ENCODE data around the gene NHLRC2.

DNA sequence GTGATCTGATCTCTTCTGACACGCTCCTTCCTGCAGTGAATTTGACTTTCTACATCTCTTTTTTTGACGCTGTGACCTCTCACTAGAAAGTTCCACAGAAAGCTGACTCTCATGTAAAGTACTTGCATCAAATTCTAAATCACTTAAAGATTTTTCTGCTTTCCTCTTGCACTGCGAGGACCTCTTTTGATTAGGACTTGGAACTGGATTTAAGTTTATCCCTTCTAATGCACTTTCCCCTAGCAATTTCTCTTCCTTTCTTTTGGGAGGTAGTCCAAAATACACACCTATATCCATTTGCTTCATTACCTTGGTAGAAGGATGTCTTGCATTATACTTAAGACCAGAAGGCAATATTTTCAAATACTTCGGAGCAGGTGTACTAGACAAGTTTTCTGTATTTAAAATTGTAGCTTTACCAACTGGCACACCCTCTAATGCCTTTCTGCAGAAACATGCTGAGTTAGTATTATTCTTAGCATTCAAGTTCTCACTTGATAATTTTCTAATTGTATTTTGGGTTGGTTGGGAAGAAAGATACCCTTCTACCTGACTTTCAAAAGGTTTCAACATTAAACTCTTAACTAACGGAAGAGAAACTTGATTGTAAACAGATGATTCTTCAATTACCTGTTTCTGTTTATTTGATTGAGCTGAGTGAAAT lies 5.2 kb upstream of the NHLRC2 start:
- no peak for TF ChIP-seq CTCF (IDR thresholded peaks at IDR 0.05; ENCODE audit: low read length)
- no peak for TF ChIP-seq EZH2 (IDR thresholded peaks at IDR 0.05; ENCODE audit: borderline replicate concordance, low read length)
